GM12875 (cell line): ENCODE results near the gene ARHGAP42.

Experiments
- H3K4me3 ChIP-seq: one replicate; pipeline ENCODE4 v1.5.1; 2011; ENCODE audit warnings: low read depth, low read length, control low read depth
- CTCF ChIP-seq: IDR thresholded peaks from 2 replicates; pipeline ENCODE4 v1.5.1; 2011; ENCODE audit warnings: low read depth, mild to moderate bottlenecking, control low read depth, inconsistent platforms, low read length, moderate library complexity, borderline replicate concordance; ENCODE audit not compliant: insufficient read depth

Gene ARHGAP42

GRCh38 chr11:100794446-100794845 lies 107.4 kb downstream of the ARHGAP42 start:
- no peak for TF ChIP-seq CTCF
- no peak overlapping the region for H3K4me3 ChIP-seq

DNA sequence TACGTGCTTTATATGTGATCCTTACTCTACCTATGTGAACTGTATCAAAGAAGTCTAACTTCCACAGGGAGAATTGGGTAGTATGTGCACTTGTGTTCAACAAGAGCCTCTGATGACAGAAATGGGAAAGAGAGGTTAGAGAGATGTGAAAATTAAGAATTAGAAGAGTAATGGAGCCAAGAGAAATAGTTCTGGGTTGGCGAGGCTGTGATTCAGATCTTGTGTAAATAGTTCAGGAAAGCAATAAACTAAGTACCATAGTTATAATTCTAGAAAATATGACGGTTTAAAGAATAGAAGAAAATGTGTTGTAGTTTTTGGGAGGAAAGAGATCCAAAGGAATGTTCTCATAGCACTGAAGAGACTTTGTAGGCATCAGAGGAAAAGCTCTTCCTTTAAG lies 112.4 kb downstream of the ARHGAP42 start:
- TF ChIP-seq CTCF: no peak
- H3K4me3 ChIP-seq: no peak overlapping the region

- no peak for TF ChIP-seq CTCF
Measured at GRCh38 chr11:100800202-100800601, 113.1 kb downstream of the ARHGAP42 start.

DNA sequence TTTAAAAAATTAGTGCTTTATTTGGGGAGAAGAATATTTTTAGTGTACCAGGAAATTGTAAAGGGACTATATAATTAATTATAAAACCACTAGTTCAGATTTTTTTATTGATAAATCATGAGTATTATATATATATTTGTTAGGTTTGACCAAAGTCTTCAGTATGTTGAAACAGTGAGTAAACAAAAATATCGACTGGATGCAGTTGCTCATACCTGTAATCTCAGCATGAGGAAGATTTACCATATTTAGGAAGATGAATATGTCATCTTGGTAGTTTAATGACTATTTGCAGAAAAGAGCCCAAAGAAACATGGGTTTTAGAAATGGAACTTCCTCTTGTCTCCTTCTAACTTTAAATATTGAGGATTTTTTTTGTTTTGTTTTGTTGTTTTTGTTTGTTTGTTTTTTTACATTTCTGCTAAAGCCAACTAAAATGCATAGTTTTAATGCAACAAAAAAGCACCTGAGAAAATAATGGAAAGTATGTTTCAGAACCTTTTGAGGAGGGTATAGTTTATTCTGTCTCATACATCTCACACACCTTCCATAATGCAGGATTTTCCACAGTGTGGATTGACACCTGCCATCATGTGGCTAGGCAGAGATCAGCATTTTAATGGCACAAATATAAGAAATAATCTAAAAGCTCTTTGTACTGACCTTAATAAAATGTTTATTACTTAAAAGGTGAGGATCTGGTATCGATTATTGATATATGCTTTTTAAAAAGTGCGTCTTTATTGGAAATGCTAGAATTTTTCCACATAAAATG lies 114.3 kb downstream of the ARHGAP42 start:
- TF ChIP-seq CTCF: no peak
- H3K4me3 ChIP-seq: no peak overlapping the region

More at GRCh38 chr11:100800202-100800601, 113.1 kb downstream of the ARHGAP42 start:
- H3K4me3 ChIP-seq: no peak overlapping the region

- H3K4me3 ChIP-seq: no peak overlapping the region
- TF ChIP-seq CTCF: no peak
Measured at GRCh38 chr11:100805506-100806199, 118.6 kb downstream of the ARHGAP42 start.

DNA sequence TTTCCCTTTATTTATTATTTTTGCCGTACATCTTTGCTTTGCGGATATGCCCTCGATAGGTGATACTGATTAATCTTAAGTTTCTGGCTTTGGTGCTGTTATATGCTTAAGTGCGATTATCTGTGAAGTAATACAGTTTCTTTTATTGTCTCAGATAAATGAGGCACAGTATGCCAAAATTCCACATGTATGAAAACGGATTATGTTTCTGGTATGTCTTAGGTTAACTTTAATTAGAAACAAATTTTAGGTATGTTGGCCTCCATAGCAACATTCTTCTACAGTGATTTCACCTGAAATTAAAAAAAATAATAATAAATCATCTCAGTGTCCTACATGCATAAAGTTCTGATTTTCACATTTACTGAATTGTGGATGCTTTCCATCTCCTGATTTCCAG lies 119.2 kb downstream of the ARHGAP42 start:
- H3K4me3 ChIP-seq: no peak overlapping the region
- no peak for TF ChIP-seq CTCF

DNA sequence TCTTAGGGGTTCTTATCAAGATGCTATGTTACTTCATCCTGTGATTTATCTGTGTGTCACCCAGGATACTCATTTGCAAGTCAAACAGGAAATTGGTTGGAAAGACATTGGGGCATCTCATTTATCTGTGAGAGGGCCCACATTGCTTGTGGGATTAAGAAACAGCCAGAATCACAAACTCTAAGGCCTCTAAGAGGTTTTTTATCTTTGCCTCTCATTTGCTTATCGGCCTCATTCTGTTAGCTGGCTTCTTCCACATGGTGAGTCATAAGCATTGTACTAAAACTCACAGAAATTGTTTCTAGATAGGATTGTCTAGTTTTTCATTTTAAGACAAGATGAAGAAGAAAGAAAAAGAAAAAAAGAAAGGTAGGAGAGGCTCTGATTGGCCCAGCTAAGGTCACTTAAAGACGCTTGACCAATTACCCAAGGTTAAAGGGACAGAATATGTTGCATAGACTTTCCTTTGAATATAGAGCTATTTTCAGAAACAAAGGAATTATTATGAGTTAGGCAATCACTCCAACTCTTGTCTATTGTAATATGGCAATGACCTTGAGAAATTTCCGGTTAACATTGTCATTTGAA lies 121.9 kb downstream of the ARHGAP42 start:
- H3K4me3 ChIP-seq: no peak overlapping the region
- TF ChIP-seq CTCF: no peak
